GM18502 (cell line): Measurements from ENCODE around the gene IFT43.

ENCODE experiments used
- ATAC-seq: cut with Tn5 transposase; IDR thresholded peaks from one replicate; pipeline ENCODE4 v1.9.1; 2021; ENCODE audit warnings: mild to moderate bottlenecking; ENCODE audit not compliant: unreplicated experiment, poor library complexity

IFT43 gene

GRCh38 chr14:76067536-76067935 lies 82.0 kb downstream of the IFT43 start:
- no peak for ATAC-seq

DNA sequence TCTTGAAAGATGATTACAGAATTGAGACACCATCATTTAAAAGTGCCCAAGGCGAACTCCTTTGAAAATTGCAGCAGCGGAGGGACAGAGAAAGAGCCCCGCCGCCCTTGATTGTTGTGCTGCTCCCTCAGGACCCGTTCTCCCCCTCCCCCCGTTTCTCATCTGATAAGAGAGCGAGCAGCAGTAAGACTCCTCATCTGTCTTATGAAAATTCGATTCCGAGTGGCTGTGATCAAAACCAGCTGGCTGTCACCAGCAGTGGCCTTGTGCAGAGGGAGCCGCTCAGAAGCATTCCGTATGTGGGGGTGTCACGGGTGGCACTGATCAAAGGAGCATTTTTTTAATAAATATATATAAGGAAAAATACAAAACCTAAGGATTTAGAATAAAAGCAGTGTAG lies 88.2 kb downstream of the IFT43 start:
- ATAC-seq, result no peak

- no peak for ATAC-seq
These were observed 91.8 kb downstream of the IFT43 start for GRCh38 chr14:76077340-76077739.

DNA sequence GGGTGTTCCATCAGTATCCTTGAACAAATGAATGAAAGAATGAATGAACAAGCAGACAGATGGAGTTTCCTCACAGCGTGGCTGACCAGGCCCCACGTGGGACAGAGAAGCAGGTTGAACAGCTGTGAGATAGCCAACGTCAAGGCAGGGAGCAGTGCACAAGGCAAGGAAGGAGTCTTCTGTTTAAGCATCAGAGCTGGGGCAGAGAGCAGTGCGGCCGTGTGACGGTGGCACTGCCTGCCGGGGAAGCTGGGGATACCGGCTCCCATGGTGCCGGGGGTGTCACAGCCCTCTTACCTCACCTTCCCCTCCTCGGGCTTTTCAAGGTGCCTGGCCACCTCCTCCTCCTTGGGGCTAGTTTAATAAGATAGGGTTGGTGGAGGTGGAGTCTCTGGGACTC lies 92.9 kb downstream of the IFT43 start:
- ATAC-seq, result no peak

DNA sequence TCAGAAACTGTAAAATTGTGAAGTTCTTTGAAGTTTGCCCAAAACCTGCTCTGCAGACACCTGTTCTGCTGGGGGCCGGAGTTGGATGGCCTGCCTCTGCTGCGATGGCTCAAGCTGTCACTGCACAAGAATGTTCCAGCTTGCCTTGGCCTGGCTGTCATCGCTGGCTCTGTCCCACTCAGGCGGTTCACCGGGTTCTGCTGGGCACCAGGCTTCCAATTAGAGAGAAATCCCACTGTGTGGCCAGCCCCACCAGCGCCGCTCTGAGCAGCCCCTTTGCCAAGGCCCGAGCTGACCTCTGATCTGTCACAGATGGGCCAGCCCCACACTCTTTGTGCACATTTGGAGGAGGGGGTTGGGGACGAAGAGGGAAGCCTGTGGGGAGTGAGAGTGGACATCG lies 94.5 kb downstream of the IFT43 start:
- ATAC-seq, result no peak

DNA sequence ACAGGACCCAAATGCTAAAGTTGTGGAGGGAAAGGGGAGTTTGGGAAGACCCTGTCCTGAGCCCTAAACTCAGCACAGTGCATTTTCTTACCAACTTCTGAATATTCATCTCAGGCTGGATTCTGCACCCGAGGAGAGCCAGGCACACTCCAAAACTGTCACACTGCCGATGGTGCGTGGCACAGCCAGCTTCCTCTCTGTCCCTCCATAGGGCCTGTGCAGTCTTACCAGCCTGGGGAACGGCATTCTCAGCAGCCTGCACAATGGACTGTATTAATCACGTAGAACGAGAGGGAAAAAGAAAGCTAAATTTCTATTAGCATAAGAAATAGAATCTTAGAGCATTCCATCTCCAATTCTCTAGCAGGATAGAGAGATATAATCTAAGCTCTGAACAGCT lies 94.9 kb downstream of the IFT43 start:
- ATAC-seq, result no peak

DNA sequence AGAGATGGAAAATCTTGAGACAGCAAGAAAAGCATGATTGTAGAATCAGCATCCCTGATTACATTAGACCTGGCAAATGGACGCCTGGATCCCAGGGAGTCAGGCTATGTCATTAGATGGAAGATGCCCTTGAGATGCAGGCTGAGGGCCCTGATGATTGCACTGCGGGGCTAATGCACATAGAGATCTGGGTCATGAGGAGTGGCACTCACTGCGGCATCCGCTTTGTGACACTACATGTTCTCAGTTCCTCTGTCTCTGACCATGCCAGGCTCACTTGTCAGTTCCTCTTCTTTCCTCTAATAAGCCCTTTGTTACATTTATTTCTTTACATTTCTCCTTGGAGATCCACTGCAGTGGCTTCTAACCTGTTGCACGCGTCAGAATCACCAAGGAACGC lies 96.1 kb downstream of the IFT43 start:
- ATAC-seq, result no peak

GRCh38 chr14:76083796-76084765 lies 98.5 kb downstream of the IFT43 start:
- no peak for ATAC-seq

DNA sequence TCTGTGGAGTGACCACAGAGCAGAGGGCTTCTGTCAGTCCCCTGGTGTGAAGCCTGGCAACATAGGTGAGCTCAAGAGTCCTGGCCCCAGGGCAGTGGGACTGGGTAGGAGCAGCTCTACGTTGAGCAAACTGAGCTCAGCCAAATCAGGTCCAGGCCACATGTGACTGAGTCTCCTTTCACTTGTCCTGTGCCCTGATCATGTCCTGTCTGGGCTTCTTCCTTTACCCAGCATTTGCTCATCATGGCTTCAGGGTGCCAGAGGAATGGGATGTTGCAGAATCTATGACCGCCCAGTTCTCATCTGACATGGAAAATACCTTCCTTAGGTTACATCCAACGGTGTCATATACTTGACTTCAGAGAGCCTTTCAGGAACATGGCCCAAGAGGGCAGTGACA lies 99.8 kb downstream of the IFT43 start:
- ATAC-seq, result no peak

DNA sequence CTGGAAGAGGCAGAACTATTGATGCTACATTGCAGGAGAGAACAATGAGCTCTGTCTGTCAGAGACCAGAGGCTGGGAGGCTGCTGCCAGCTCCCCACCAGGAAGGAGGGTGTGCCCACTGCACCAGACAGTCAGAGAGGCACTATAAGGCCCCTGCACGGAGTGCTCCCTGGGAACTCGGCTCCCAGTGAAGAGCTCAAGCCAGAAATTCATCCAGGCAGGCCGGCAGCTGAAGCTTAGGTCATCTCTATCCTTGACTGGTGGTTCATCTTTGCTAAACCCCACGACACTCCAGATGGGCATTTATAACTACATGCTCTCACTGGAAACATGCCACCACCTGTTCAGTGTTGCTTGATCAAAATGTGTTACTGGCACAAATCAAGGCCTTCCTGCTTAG lies 101.1 kb downstream of the IFT43 start:
- no peak for ATAC-seq

DNA sequence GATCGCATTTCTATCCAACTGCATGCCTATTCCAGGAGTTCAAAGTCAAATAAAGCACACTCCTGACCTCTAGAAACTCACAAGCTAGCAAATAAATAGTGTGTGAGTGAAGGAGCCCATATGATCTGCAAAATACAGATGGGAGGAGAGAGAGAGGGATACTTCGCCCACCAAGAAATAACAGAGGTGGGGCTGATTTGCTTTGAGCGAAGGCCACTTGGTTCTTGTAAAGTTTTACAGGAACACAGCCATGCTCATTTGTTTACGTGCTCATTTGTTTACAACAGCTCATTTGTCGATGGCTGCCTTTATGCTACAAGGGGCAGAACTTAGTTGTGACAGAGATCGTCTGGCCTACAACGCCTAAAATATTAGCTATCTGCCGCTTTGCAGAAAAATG lies 102.8 kb downstream of the IFT43 start:
- no peak for ATAC-seq

DNA sequence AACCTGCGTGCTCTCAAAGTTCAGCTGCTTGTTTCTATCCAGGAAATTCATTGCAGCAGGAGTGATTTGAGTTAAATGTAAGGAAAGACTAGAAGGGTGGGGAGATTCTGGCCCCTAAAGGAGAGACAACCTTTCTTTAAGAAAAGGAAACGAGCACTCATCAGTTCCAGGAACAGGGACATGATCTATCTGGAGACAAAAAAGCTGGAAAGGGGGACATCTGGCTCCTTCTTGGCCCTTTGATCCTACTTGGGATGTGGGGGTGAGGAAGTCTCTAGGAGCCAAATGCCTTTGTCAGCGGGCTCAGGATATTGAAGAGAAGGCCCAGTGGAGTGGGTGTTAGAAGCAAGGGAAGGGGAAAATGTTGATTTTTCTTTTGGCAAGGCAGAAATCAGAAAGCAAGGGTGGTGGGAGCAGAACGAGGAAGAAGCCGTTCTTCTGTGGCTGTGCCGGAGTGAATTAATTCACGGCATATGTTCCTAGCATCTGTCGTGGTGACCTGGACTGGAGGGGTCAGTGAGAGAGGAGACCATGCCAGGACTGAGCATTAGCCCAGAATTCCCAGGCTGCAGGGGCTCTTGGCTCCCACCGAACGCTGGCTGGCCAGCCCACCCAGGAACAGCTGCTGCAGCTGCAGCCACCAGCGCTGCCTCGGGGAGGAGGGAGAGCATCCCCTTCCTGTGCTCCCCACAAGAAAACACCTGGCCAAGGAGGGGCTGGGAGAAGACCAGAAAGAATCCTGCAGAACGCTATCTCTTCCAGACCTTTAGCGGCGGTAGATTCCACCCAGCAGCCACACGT lies 103.4 kb downstream of the IFT43 start:
- no peak for ATAC-seq

- ATAC-seq, result no peak
These were observed 104.0 kb downstream of the IFT43 start for GRCh38 chr14:76089575-76089974.

- ATAC-seq, result no peak
These were observed 105.2 kb downstream of the IFT43 start for GRCh38 chr14:76090616-76091391.

GRCh38 chr14:76093077-76093476 lies 107.5 kb downstream of the IFT43 start:
- ATAC-seq, result no peak

- ATAC-seq, result no peak
These were observed 110.7 kb downstream of the IFT43 start for GRCh38 chr14:76096257-76096656.

GRCh38 chr14:76097547-76097946 lies 112.0 kb downstream of the IFT43 start:
- no peak for ATAC-seq

GRCh38 chr14:76098047-76098446 lies 112.5 kb downstream of the IFT43 start:
- ATAC-seq, result no peak

DNA sequence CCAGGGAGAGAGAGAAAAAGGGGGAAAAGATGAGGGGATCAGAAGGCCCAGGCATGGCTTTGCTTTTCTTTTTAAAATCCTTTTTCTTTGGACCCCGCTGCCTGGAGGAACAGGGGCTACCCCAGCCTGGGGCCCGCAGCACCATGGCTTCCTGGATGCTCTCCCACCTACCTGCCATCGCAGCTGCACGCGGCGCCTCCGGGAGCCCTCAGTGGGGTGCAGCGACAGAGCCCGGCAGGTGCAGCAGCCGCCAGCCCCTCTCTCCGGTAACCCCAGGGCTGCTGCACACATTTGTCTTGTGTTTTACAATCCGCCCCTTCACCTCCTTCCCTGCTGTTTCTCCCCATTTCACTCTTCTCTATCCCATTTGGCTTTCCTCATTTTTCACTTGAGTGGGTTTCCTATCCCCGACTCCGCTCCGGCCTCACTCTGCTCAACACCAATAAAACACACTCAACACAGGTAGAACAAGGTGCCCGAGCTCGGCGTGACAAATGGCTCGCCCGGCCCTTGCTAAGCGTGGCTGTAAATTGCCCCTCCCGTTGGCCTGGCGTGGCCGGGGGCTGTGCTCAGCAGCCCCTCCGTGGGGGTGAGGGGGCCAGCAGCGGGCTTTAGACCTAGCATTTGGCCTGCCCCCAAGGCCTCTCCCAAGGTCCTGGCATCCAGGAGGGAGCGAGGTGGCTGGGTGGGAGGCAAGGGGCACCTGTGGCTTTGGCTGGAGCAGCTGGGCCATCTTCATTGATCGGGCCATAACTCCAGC lies 113.5 kb downstream of the IFT43 start:
- ATAC-seq, result no peak

- no peak for ATAC-seq
These were observed 114.7 kb downstream of the IFT43 start for GRCh38 chr14:76100236-76100635.
